Inferior parietal cortex (tissue), 1 donor: Measurements from ENCODE around the gene RASAL1.

Source experiments
- DNase-seq: peaks from one replicate; pipeline ENCODE4 v3.0.0-alpha.2; 2016; ENCODE audit errors: extremely low spot score

Gene RASAL1

DNA sequence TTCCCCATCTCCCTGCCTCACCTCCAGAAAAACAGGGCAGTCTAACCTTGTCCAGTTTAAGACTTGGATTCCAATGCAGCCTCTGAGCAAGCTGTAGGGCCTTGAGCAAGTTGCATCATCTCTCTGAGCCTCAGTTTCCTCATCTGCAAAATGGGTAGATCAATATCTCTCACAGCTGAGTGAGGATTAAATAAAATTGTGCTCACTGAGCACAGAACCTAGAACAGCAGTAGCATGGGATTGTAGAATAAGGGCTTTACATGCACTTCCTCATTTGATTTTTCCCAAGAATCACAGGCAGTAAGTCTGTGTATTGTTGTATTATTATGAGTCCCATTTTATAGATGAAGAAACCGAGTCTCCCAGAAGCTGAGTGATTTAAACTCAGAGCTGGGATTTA, 77.0 kb downstream of the RASAL1 start:
- no peak for DNase-seq

GRCh38 chr12:113057565-113058485, 77.7 kb downstream of the RASAL1 start:
- no peak for DNase-seq

- no peak for DNase-seq
Observed at GRCh38 chr12:113056631-113057488, 78.7 kb downstream of the RASAL1 start, which contains the start of gene DTX1. TSS of gene DTX1 (plus strand) at chr12:113056730. CDS start at chr12:113058193, 1,463 bp downstream.

GRCh38 chr12:113056381-113056630, 79.3 kb downstream of the RASAL1 start:
- no peak for DNase-seq

DNA sequence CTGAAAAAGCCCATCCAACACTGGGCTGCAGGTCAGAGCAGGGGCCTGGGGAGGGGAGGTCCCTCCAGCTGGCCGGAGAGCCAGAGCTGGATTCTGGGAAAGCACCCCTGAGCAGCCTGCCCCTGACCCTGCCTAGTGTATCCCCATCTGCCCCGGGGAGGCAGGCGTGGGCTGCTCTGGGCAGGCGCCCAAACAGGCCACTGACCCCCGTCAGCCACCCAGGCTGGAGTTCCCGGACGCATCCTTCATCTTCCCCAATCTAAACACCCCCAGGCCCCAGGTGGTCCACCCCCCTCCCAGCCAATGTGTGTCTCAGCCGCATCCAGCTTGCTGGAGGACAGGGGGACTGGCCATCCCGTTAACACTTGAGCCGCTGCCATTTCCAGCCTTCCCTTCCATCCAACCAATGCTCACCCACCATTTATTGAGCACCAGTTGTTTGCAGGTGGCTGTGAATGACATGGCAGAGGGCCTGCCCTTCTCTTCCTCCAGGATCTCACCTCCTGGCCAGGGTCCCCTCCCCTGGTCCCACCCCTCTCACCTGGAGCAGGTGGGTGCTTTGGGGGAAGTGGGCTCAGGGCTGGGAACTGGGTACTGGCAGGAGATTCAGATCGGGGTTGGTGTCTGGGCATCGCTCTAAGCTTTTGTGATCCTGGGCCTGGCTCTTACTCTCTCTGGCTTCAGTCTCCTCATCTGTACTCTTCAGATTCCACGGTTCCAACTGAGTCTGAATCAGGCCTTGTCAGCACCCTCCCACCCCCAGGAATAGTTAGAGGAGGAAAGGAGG, 79.8 kb downstream of the RASAL1 start:
- DNase-seq: no peak

DNA sequence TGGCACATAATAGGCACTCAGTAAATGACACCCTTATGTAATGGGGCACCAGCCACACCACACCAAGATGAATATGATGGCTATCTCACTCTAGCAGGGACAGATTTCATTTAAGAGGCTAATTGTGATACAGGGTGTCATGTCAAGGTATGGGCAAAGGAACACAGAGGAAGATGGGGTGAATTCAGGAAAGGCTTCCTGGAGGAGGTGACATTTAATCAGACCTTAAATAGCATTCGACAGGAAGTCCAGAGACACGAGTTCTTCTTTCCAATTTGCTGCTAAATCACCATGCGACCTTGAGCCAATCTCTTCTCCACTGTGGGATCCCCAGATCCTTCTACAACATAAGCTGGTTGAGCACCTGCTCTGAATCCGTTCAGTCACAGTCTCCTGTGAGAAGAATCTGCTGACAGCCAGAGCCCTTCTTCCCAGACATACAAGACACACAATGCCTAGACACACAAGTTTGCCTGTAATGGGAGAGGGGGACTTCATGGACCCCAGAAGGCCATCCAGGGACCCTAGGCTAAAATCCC, 80.5 kb downstream of the RASAL1 start:
- DNase-seq: no peak

DNA sequence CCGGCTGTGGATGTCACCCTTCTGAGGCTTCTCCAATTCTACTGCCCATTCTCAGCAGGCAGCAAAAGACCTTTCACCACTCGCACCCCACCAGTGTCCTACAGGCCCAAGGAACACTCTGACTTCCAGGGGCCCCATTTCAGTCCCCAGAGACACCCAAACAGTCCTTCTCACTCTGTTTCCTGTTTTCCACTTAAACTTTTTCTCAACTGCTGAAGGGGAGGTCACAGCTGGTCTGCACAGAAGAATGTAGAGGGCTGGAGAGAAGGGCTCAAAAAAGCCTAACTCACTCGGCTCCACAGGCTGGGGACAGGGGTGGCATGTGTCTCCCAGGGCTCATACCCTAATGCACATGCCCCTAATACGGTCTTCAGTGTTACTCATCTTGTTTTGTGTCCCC, 83.2 kb downstream of the RASAL1 start:
- DNase-seq: no peak

GRCh38 chr12:113051759-113052158, 83.8 kb downstream of the RASAL1 start:
- no peak for DNase-seq

DNA sequence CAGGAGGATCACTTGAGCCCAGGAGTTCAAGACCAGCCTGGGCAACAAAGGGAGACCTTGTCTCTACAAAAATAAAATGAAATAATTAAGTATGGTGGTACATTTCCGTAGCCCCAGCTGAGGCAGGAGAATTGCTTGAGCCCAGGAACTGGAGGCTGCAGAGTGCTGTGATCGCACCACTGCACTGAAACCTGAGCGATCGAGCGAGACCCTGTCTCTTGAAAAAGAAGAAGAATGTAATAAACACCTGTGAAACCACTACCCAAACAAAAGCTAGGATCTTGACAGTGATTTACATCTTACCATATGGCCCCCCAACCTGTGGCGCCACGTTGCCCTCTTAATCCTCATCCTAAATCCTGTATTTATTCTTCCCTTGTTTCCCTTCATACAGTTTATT, 84.8 kb downstream of the RASAL1 start:
- DNase-seq: no peak

DNA sequence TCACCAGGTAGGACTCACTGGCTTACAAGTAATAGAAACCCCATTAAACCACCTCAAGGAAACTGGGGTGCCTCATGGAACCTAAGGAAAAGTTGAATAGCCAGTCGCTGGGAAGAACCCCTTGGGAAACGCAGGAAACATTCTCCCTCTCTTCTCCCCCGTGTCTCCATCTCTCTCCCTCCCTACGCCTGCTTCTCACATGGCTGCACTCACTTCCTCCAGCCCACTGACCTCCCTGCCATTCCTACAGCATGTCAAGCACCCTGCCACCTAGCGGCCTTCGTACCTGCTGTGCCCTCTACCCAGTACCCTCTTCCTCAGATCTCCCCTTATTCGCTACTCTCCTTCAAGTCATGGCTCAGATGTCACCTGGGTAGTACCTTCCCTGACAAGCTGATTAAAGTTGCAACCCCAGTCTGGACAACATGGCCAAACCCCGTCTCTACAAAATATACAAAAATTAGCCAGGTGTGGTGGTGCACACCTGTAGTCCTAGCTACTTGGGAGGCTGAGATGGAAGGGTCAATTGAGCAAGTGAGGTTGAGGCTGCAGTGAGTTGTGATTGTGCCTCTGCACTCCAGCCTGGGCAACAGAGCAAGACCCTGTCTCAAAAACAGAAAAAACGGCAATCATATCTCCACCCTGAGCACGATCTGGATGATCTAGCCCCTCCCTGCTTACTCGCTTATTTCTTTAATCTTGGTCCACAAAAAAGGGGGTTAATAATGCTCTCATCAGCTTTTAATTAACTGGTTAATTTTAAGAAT, 85.4 kb downstream of the RASAL1 start:
- no peak for DNase-seq
